HG03045 (cell line): Measurements from ENCODE around the gene SPTBN1.

Experiments used
- ATAC-seq: cut with Tn5 transposase; IDR thresholded peaks from one replicate; pipeline ENCODE4 v1.9.1; 2021; ENCODE audit warnings: mild to moderate bottlenecking, moderate library complexity; ENCODE audit not compliant: unreplicated experiment

The SPTBN1 gene

GRCh38 chr2:54549917-54550518 is 93.9 kb downstream of the SPTBN1 start:
- ATAC-seq, result no peak

- no peak for ATAC-seq
Observed at GRCh38 chr2:54550547-54550946, 94.4 kb downstream of the SPTBN1 start.

GRCh38 chr2:54551123-54551756 is 95.1 kb downstream of the SPTBN1 start:
- peak; percentile 56 for ATAC-seq

GRCh38 chr2:54553075-54553474 is 96.9 kb downstream of the SPTBN1 start:
- ATAC-seq, result no peak

- ATAC-seq, result no peak
Observed at GRCh38 chr2:54553775-54554174, 97.6 kb downstream of the SPTBN1 start.

GRCh38 chr2:54555318-54555837 is 99.3 kb downstream of the SPTBN1 start:
- no peak for ATAC-seq

GRCh38 chr2:54556621-54557121 is 100.5 kb downstream of the SPTBN1 start:
- ATAC-seq, result no peak

- no peak for ATAC-seq
Observed at GRCh38 chr2:54557211-54557600, 101.1 kb downstream of the SPTBN1 start.

- ATAC-seq, result peak; percentile 49
Observed at GRCh38 chr2:54557601-54558187, 101.6 kb downstream of the SPTBN1 start.

GRCh38 chr2:54558188-54559005 is 102.3 kb downstream of the SPTBN1 start:
- ATAC-seq, result peak; percentile 55

GRCh38 chr2:54559006-54559445 is 102.9 kb downstream of the SPTBN1 start:
- ATAC-seq, result peak; percentile 3

GRCh38 chr2:54559593-54560145 is 103.5 kb downstream of the SPTBN1 start:
- no peak for ATAC-seq

- peak; percentile 35 for ATAC-seq
Observed at GRCh38 chr2:54560146-54560881, 104.2 kb downstream of the SPTBN1 start.

GRCh38 chr2:54561010-54561409 is 104.9 kb downstream of the SPTBN1 start:
- ATAC-seq, result no peak

- no peak for ATAC-seq
Observed at GRCh38 chr2:54564439-54564838, 108.3 kb downstream of the SPTBN1 start.

GRCh38 chr2:54565551-54565950 is 109.4 kb downstream of the SPTBN1 start:
- ATAC-seq, result no peak

- ATAC-seq, result no peak
Observed at GRCh38 chr2:54566896-54567295, 110.8 kb downstream of the SPTBN1 start.

GRCh38 chr2:54568876-54569321 is 112.8 kb downstream of the SPTBN1 start:
- no peak for ATAC-seq

GRCh38 chr2:54569745-54570301 is 113.7 kb downstream of the SPTBN1 start:
- ATAC-seq, result no peak
